VCaP (cell line): ENCODE measurements around the gene ZDHHC17.

Source experiments
- H3K27ac ChIP-seq: fragments of 450-650 bp; 2 replicates; pipeline ENCODE4 v1.5.1; 2017
- CTCF ChIP-seq: fragments of 450-650 bp; conservative IDR thresholded peaks from 2 replicates; pipeline ENCODE4 v1.5.1; 2017; ENCODE audit warnings: mild to moderate bottlenecking, moderate library complexity

ZDHHC17 gene

GRCh38 chr12:76888775-76889174 lies 124.9 kb downstream of the ZDHHC17 start:
- no peak for TF ChIP-seq CTCF
- no peak overlapping the region for H3K27ac ChIP-seq

- no peak overlapping the region for H3K27ac ChIP-seq
- no peak for TF ChIP-seq CTCF
Measured at GRCh38 chr12:76890151-76891143, 126.5 kb downstream of the ZDHHC17 start.

- TF ChIP-seq CTCF: no peak
- no peak overlapping the region for H3K27ac ChIP-seq
Measured at GRCh38 chr12:76891609-76892008, 127.7 kb downstream of the ZDHHC17 start.

- no peak for TF ChIP-seq CTCF
- H3K27ac ChIP-seq: no peak overlapping the region
Measured at GRCh38 chr12:76895796-76896195, 131.9 kb downstream of the ZDHHC17 start.

- no peak overlapping the region for H3K27ac ChIP-seq
- no peak for TF ChIP-seq CTCF
Measured at GRCh38 chr12:76896274-76896673, 132.4 kb downstream of the ZDHHC17 start.

GRCh38 chr12:76898442-76898841 lies 134.5 kb downstream of the ZDHHC17 start:
- TF ChIP-seq CTCF: no peak
- H3K27ac ChIP-seq: no peak overlapping the region

- no peak overlapping the region for H3K27ac ChIP-seq
- no peak for TF ChIP-seq CTCF
Measured at GRCh38 chr12:76899522-76899921, 135.6 kb downstream of the ZDHHC17 start.
